ENCODE measurements around the gene CRISP2. TPM values are rescaled to one million over a fixed set of nuclear protein-coding genes. Genes with fewer than 3 reads are reported as not detected.

CRISP2 gene
- total RNA-seq, 1 experiment from 2014 or later: not detected

DNA sequence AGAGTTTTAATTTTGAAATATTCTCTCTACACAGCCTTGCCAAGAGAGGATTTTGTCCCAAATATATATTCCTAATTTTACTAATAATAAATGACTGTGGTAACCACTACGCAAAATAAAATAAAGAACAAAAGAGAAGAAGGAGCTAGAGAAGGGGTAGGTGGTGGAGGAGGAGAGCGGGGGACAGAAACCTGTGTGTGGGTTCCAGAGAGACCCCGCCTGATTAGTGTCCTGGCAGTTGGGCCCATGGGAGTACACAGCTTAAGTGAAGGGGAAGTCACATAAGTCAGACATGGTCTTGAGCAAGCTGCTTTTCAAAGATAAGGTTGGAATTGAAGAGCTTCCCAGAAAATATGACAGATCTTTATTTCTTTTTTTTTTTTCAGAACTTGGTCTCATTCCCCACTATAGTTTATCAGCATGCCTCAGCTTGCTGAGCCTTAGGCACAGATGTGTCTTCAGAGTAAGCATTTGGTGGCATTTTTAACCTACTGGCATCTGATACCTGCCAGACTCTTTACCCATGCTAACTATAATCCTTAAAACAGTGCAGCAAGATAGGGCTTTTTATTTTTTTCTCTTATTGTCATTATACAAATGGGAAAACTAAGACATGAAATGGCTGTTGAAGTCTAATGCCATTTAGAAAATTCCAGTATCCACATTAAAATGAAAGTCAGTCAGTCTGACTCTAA is 67.1 kb downstream of the CRISP2 start:
- no peaks in the 10 kb centered on the region for H3K36me3 Mint-ChIP-seq (ENCODE audit: insufficient read depth, unreplicated experiment)
- no peak overlapping the region for H3K4me3 Mint-ChIP-seq (ENCODE audit: low read depth, unreplicated experiment)
- no peak overlapping the region for H3K27ac Mint-ChIP-seq (ENCODE audit: unreplicated experiment)
- BruUV-seq (replicated peaks): no TSS peak
- H3K27me3 Mint-ChIP-seq (ENCODE audit: unreplicated experiment): no peaks in the 10 kb centered on the region
- H3K4me1 Mint-ChIP-seq (ENCODE audit: low read depth, unreplicated experiment): no peaks in the 10 kb centered on the region
- no peaks in the 10 kb centered on the region for H3K9me3 Mint-ChIP-seq (ENCODE audit: low read depth, unreplicated experiment)
- intact Hi-C loops (cut with micrococcal nuclease; ENCODE audit: unreplicated experiment): no loop called here
- CTCF ChIA-PET: no interaction called here
- TF ChIP-seq, protein P1, sequence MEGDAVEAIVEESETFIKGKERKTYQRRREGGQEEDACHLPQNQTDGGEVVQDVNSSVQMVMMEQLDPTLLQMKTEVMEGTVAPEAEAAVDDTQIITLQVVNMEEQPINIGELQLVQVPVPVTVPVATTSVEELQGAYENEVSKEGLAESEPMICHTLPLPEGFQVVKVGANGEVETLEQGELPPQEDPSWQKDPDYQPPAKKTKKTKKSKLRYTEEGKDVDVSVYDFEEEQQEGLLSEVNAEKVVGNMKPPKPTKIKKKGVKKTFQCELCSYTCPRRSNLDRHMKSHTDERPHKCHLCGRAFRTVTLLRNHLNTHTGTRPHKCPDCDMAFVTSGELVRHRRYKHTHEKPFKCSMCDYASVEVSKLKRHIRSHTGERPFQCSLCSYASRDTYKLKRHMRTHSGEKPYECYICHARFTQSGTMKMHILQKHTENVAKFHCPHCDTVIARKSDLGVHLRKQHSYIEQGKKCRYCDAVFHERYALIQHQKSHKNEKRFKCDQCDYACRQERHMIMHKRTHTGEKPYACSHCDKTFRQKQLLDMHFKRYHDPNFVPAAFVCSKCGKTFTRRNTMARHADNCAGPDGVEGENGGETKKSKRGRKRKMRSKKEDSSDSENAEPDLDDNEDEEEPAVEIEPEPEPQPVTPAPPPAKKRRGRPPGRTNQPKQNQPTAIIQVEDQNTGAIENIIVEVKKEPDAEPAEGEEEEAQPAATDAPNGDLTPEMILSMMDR (IDR thresholded peaks at IDR 0.05; ENCODE audit: unreplicated experiment): no peak
- no peak for DNase-seq

DNA sequence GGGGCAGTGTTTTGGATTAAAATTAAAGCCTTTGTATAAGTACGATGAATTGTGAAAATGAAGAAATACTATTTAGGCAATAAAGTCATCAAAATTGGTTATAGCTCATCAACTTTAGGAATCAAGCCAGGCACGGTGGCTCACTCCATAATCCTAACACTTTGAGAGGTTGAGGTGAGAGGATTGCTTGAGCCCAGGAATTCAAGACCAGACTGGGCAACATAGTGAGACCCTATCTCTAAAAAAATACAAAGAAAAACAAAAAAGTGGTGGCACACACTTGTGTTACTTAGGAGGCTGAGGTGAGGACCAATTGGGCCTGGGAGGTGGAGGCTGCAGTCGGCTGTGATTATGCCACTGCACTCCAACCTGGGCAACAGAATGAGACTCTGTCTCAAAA is 68.2 kb downstream of the CRISP2 start:
- no peaks in the 10 kb centered on the region for H3K9me3 Mint-ChIP-seq (ENCODE audit: low read depth, unreplicated experiment)
- no peaks in the 10 kb centered on the region for H3K36me3 Mint-ChIP-seq (ENCODE audit: insufficient read depth, unreplicated experiment)
- no peak overlapping the region for H3K27ac Mint-ChIP-seq (ENCODE audit: unreplicated experiment)
- DNase-seq: no peak
- no peak overlapping the region for H3K4me3 Mint-ChIP-seq (ENCODE audit: low read depth, unreplicated experiment)
- CTCF ChIA-PET: no interaction called here
- intact Hi-C loops (cut with micrococcal nuclease; ENCODE audit: unreplicated experiment): no loop called here
- no TSS peak for BruUV-seq (replicated peaks)
- TF ChIP-seq, protein P1 (IDR thresholded peaks at IDR 0.05; ENCODE audit: unreplicated experiment): no peak
- H3K4me1 Mint-ChIP-seq (ENCODE audit: low read depth, unreplicated experiment): no peaks in the 10 kb centered on the region
- H3K27me3 Mint-ChIP-seq (ENCODE audit: unreplicated experiment): no peaks in the 10 kb centered on the region

Other genes with a start within 250 kb of the CRISP2 start
- gene GLYATL3, start 213.6 kb downstream of the CRISP2 start, total RNA-seq (2022): not detected in 2 replicates
- gene C6orf141, start 162.9 kb downstream of the CRISP2 start, total RNA-seq (2022): 60.9 and 74.2 TPM in 2 replicates
- not detected in 2 replicates for gene RHAG, start 76.7 kb downstream of the CRISP2 start, total RNA-seq (2022)
- 1.5 and 7.0 TPM in 2 replicates for gene CRISP3, start 30.8 kb upstream of the CRISP2 start, total RNA-seq (2022)
- not detected in 2 replicates for gene PGK2, start 73.7 kb upstream of the CRISP2 start, total RNA-seq (2022)
- not detected in 2 replicates for gene CRISP1, start 153.0 kb upstream of the CRISP2 start, total RNA-seq (2022)

Measured in Calu3 (cell line).